Breast epithelium (tissue), 4 donors: ENCODE results near the gene CBL. TPM values are rescaled to one million over a fixed set of nuclear protein-coding genes. Genes with fewer than 3 reads are reported as not detected.

Source experiments
- DNase-seq, 2 donors: peaks; one replicate each; pipeline ENCODE4 v3.0.0-alpha.2; 2019; ENCODE audit warnings: low spot score in 2 of 2
- H3K27ac ChIP-seq, 2 donors: fragments of 200-600 bp; sonication (generic) in 1 of 2; one replicate each; pipeline ENCODE4 v1.5.1; 2016 to 2019; ENCODE audit warnings: mild to moderate bottlenecking in 1 of 2
- H3K27me3 ChIP-seq, 2 donors: fragments of 200-600 bp; sonication (generic) in 1 of 2; one replicate each; pipeline versions ENCODE4 v1.5.1 to v1.6.0; 2017 to 2019; ENCODE audit warnings: control low read depth in 1 of 2, mild to moderate bottlenecking in 1 of 2
- H3K36me3 ChIP-seq: fragments of 200-600 bp; one replicate; pipeline ENCODE4 v1.5.1; 2019
- H3K4me1 ChIP-seq, 2 donors: fragments of 200-600 bp; sonication (generic); one replicate each; pipeline ENCODE4 v1.5.1; 2016 to 2019; ENCODE audit warnings: control low read depth in 1 of 2
- H3K4me3 ChIP-seq, 3 donors: fragments of 200-600 bp; sonication (generic); 1 replicate in 2 of 3; 2 replicates in 1 of 3; pipeline ENCODE4 v1.5.1; 2016 to 2019; ENCODE audit warnings: mild to moderate bottlenecking in 3 of 3, moderate library complexity in 2 of 3
- H3K9me3 ChIP-seq, 2 donors: fragments of 200-600 bp; sonication (generic) in 1 of 2; one replicate each; pipeline ENCODE4 v1.5.1; 2016 to 2019; ENCODE audit warnings: control low read depth in 1 of 2
- CTCF ChIP-seq, 3 donors: fragments of 450-650 bp; IDR thresholded peaks; one replicate each; pipeline ENCODE4 v1.5.1; 2016 to 2017; ENCODE audit warnings: antibody characterized with exemption in 3 of 3, mild to moderate bottlenecking in 3 of 3, moderate library complexity in 3 of 3
- POLR2A ChIP-seq: fragments of 450-650 bp; IDR thresholded peaks from one replicate; pipeline ENCODE4 v1.6.1; 2016; ENCODE audit warnings: antibody characterized with exemption, mild to moderate bottlenecking, moderate library complexity
- POLR2AphosphoS5 ChIP-seq, 3 donors: sonication (generic); formaldehyde crosslinking; IDR thresholded peaks; one replicate each; pipeline ENCODE4 v1.6.1; 2017; ENCODE audit warnings: antibody characterized with exemption in 3 of 3
- intact Hi-C: fragments of 100-400 bp; cut with DNase I; formaldehyde crosslinking; loops from one replicate; pipeline ENCODE4 v1.15.1; 2023; ENCODE audit warnings: low total_unique reads
- total RNA-seq, 3 donors: library from RNA; depleted of rRNA; stranded (reverse); fragments of >200 nt; gene quantifications; one replicate each; pipeline ENCODE4 v1.1.0, GENCODE V29; 2016

CBL gene
- total RNA-seq, 3 donors from 2014 or later: 13.1 to 17.0 (median 14.3) TPM

- intact Hi-C loops: no loop called here
- H3K4me1 ChIP-seq: no peaks in the 10 kb centered on the region
- no peak for TF ChIP-seq POLR2AphosphoS5 (IDR thresholded peaks at IDR 0.05)
- TF ChIP-seq POLR2A: no peak
Observed at GRCh38 chr11:119329320-119329719, 123.2 kb downstream of the CBL start.

GRCh38 chr11:119330237-119330636, 124.1 kb downstream of the CBL start:
- H3K9me3 ChIP-seq: no peaks in the 10 kb centered on the region
- H3K27me3 ChIP-seq: no peaks in the 10 kb centered on the region
- TF ChIP-seq CTCF (IDR thresholded peaks at IDR 0.05) (no peak), POLR2A (no peak), POLR2AphosphoS5 (IDR thresholded peaks at IDR 0.05) (no peak)
- H3K36me3 ChIP-seq: no peaks in the 10 kb centered on the region
- H3K4me1 ChIP-seq: peaks cover 3 to 4% of the 10 kb centered on the region in 2 donors
- no peak overlapping the region for H3K27ac ChIP-seq
- intact Hi-C loops: no loop called here
- DNase-seq: no peak
- H3K4me3 ChIP-seq: no peak overlapping the region

More at GRCh38 chr11:119329320-119329719, 123.2 kb downstream of the CBL start:
- DNase-seq: no peak
- Histone ChIP-seq H3K9me3 (no peaks in the 10 kb centered on the region), H3K36me3 (no peaks in the 10 kb centered on the region), H3K27ac (no peak overlapping the region), H3K27me3 (no peaks in the 10 kb centered on the region), H3K4me3 (no peak overlapping the region)

- no peaks in the 10 kb centered on the region for H3K36me3 ChIP-seq
- DNase-seq: no peak
- TF ChIP-seq POLR2AphosphoS5 (IDR thresholded peaks at IDR 0.05) (no peak), POLR2A (no peak), CTCF (IDR thresholded peaks at IDR 0.05) (no peak)
- H3K4me1 ChIP-seq: peaks cover 8% of the 10 kb centered on the region in 2 donors
- intact Hi-C loops: no loop called here
- no peak overlapping the region for H3K27ac ChIP-seq
- no peak overlapping the region for H3K4me3 ChIP-seq
- no peaks in the 10 kb centered on the region for H3K27me3 ChIP-seq
- H3K9me3 ChIP-seq: no peaks in the 10 kb centered on the region
Observed at GRCh38 chr11:119332111-119332765, 126.1 kb downstream of the CBL start.

- Histone ChIP-seq H3K36me3 (no peaks in the 10 kb centered on the region), H3K4me3 (peak within 1 kb of the TSS; percentile 86 to 99 (median 87)), H3K27ac (peak within 1 kb of the TSS; percentile 94 to 95), H3K27me3 (no peaks in the 10 kb centered on the region), H3K9me3 (no peaks in the 10 kb centered on the region), H3K4me1 (peaks cover 8% of the 10 kb centered on the region in 2 donors)
- peak; percentile 95 to 98 for DNase-seq
- intact Hi-C loops: no loop called here
- TF ChIP-seq POLR2AphosphoS5 (IDR thresholded peaks at IDR 0.05): peak; percentile 70 to 93 (median 76)
- peak; percentile 69 for TF ChIP-seq POLR2A
- peak in 1 of 3 donors; percentile 16 for TF ChIP-seq CTCF (IDR thresholded peaks at IDR 0.05)
Observed at GRCh38 chr11:119334174-119334930, 128.2 kb downstream of the CBL start, which contains the start of gene RNF26. Gene RNF26, plus strand, starts transcription at chr11:119334527. Its CDS starts 596 bp downstream, at chr11:119335123.

GRCh38 chr11:119335091-119335654, 129.0 kb downstream of the CBL start:
- Histone ChIP-seq H3K4me3 (peak overlapping the region; percentile 86 to 99 (median 87)), H3K36me3 (no peaks in the 10 kb centered on the region), H3K27me3 (peaks cover 0 to 2% of the 10 kb centered on the region in 2 donors), H3K9me3 (no peaks in the 10 kb centered on the region), H3K4me1 (peaks cover 8 to 15% of the 10 kb centered on the region in 2 donors), H3K27ac (peak overlapping the region; percentile 94 to 95)
- no peak for DNase-seq
- TF ChIP-seq POLR2AphosphoS5 (IDR thresholded peaks at IDR 0.05): no peak
- TF ChIP-seq POLR2A: no peak
- TF ChIP-seq CTCF (IDR thresholded peaks at IDR 0.05): no peak
- intact Hi-C loops: no loop called here
